Effector memory CD8-positive, alpha-beta T cell (primary cell): ENCODE results near the gene PCP2.

Experiments used
- ATAC-seq: fragments of 150-1000 bp; cut with Tn5 transposase; replicated peaks from 2 replicates; pipeline ENCODE4 v1.10.0; 2021; ENCODE audit warnings: mild to moderate bottlenecking, moderate library complexity
- DNase-seq, 3 experiments: peaks; one replicate each; pipeline ENCODE4 v3.0.0; 2021
- H3K27ac Mint-ChIP-seq, 2 donors: one replicate each; pipeline ENCODE4 v1.8.0; 2022; ENCODE audit warnings: mild to moderate bottlenecking in 2 of 2, mixed read lengths in 2 of 2, moderate library complexity in 2 of 2
- H3K27me3 Mint-ChIP-seq, 2 donors: one replicate each; pipeline ENCODE4 v1.8.0; 2022; ENCODE audit warnings: mixed read lengths in 2 of 2
- H3K36me3 Mint-ChIP-seq: one replicate; pipeline ENCODE4 v1.8.0; 2022; ENCODE audit warnings: mild to moderate bottlenecking, moderate library complexity, mixed read lengths; ENCODE audit not compliant: insufficient read depth
- H3K4me1 Mint-ChIP-seq, 2 donors: one replicate each; pipeline ENCODE4 v1.8.0; 2022; ENCODE audit warnings: low read depth in 2 of 2, mixed read lengths in 2 of 2
- H3K4me3 Mint-ChIP-seq, 2 donors: one replicate each; pipeline ENCODE4 v1.8.0; 2022; ENCODE audit warnings: mild to moderate bottlenecking in 2 of 2, mixed read lengths in 2 of 2, moderate library complexity in 2 of 2
- H3K9me3 Mint-ChIP-seq, 2 donors: one replicate each; pipeline ENCODE4 v1.8.0; 2022; ENCODE audit warnings: mixed read lengths in 2 of 2

The PCP2 gene

GRCh38 chr19:7614859-7615741, 18.4 kb downstream of the PCP2 start:
- no peaks in the 10 kb centered on the region for H3K27me3 Mint-ChIP-seq
- DNase-seq (no peak), ATAC-seq (no peak)
- no peaks in the 10 kb centered on the region for H3K9me3 Mint-ChIP-seq
- H3K27ac Mint-ChIP-seq, result no peak overlapping the region
- H3K4me1 Mint-ChIP-seq, result no peaks in the 10 kb centered on the region
- H3K36me3 Mint-ChIP-seq, result peaks cover 12% of the 10 kb centered on the region
- no peak overlapping the region for H3K4me3 Mint-ChIP-seq

DNA sequence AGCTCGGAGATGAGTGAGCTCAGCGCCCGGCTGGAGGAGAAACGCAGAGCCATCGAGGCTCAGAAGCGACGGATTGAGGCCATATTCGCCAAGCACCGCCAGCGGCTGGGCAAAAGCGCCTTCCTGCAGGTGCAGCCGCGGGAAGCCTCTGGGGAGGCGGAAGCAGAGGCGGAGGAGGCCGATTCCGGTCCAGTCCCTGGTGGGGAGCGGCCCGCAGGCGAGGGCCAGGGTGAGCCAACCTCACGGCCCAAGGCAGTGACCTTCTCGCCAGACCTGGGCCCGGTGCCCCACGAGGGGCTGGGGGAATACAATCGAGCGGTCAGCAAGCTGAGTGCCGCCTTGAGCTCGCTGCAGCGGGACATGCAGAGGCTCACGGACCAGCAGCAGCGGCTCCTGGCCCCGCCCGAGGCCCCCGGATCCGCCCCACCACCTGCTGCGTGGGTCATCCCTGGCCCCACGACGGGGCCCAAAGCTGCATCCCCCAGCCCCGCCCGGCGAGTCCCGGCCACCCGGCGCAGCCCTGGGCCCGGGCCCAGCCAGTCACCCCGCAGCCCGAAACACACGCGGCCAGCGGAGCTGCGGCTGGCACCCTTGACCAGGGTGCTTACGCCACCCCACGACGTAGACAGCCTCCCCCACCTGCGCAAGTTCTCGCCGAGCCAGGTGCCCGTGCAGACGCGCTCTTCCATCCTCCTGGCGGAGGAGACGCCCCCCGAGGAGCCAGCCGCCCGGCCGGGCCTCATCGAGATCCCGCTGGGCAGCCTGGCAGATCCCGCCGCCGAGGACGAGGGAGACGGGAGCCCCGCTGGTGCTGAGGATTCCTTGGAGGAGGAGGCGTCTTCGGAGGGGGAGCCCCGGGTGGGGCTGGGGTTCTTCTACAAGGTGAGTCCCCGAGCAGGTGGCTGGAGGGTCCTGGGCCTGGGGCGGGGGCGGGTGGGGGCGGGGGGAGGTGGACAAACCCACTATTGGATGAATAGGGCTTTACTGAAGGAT, 20.9 kb downstream of the PCP2 start:
- peaks cover 3% of the 10 kb centered on the region for H3K36me3 Mint-ChIP-seq
- H3K27ac Mint-ChIP-seq, result no peak overlapping the region
- H3K4me3 Mint-ChIP-seq, result no peak overlapping the region
- H3K27me3 Mint-ChIP-seq, result no peaks in the 10 kb centered on the region
- no peaks in the 10 kb centered on the region for H3K9me3 Mint-ChIP-seq
- DNase-seq (no peak), ATAC-seq (no peak)
- no peaks in the 10 kb centered on the region for H3K4me1 Mint-ChIP-seq

- no peak for ATAC-seq
- Mint-ChIP-seq H3K4me3 (no peak overlapping the region), H3K36me3 (no peaks in the 10 kb centered on the region), H3K9me3 (no peaks in the 10 kb centered on the region), H3K4me1 (no peaks in the 10 kb centered on the region), H3K27ac (no peak overlapping the region), H3K27me3 (peaks cover 0 to 5% of the 10 kb centered on the region in 2 donors)
- no peak for DNase-seq
Observed at GRCh38 chr19:7611541-7612279, 21.8 kb downstream of the PCP2 start.

DNA sequence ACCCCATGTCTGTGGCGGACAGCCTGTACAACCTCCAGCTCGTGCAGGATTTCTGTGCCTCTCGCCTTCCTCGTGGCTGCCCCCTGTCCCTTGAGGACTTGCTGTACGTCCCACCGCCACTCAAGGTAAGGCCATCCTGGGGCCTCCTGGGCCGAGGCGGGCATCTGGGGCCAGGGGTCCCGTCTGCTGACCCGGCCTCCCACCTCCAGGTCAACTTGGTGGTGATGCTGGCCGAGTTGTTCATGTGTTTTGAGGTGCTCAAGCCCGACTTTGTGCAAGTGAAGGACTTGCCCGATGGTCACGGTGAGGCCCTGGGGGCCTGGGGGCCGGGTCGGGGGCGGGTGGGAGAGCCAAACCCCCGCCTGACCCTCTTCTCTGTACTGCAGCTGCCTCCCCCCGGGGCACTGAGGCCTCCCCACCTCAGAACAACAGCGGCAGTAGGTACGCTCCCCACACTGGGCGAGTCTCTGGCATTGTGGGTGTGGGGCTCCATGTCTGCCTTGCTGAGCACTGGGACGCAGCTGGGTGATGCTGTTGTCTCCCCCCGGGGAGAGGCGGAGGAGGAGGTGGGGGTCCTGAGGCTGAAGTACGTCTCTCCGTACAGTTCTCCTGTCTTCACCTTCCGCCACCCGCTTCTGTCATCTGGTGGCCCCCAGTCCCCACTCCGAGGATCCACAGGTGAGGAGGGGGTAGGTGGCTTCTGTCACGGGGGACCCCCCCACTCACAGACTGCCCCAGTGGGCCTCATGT, 22.9 kb downstream of the PCP2 start:
- H3K4me1 Mint-ChIP-seq, result no peaks in the 10 kb centered on the region
- no peak overlapping the region for H3K27ac Mint-ChIP-seq
- no peak for ATAC-seq
- H3K27me3 Mint-ChIP-seq, result peaks cover 2 to 12% of the 10 kb centered on the region in 2 donors
- H3K36me3 Mint-ChIP-seq, result no peaks in the 10 kb centered on the region
- no peak overlapping the region for H3K4me3 Mint-ChIP-seq
- H3K9me3 Mint-ChIP-seq, result peaks cover 0 to 1% of the 10 kb centered on the region in 2 donors
- DNase-seq, result no peak

GRCh38 chr19:7607874-7608560, 25.5 kb downstream of the PCP2 start:
- Mint-ChIP-seq H3K4me3 (no peak overlapping the region), H3K4me1 (peaks cover 0 to 3% of the 10 kb centered on the region in 2 donors), H3K36me3 (no peaks in the 10 kb centered on the region), H3K27me3 (peaks cover 22 to 33% of the 10 kb centered on the region in 2 donors), H3K27ac (no peak overlapping the region), H3K9me3 (peaks cover 0 to 1% of the 10 kb centered on the region in 2 donors)
- DNase-seq, result no peak
- no peak for ATAC-seq

- peaks cover 0 to 1% of the 10 kb centered on the region in 2 donors for H3K9me3 Mint-ChIP-seq
- peaks cover 0 to 3% of the 10 kb centered on the region in 2 donors for H3K4me1 Mint-ChIP-seq
- H3K36me3 Mint-ChIP-seq, result no peaks in the 10 kb centered on the region
- no peak for DNase-seq
- H3K27me3 Mint-ChIP-seq, result peaks cover 28 to 39% of the 10 kb centered on the region in 2 donors
- H3K27ac Mint-ChIP-seq, result no peak overlapping the region
- no peak overlapping the region for H3K4me3 Mint-ChIP-seq
- ATAC-seq, result no peak
Observed at GRCh38 chr19:7607212-7607873, 26.2 kb downstream of the PCP2 start.

GRCh38 chr19:7606289-7606688, 27.2 kb downstream of the PCP2 start:
- H3K27me3 Mint-ChIP-seq, result peaks cover 32 to 47% of the 10 kb centered on the region in 2 donors
- peaks cover 0 to 1% of the 10 kb centered on the region in 2 donors for H3K9me3 Mint-ChIP-seq
- DNase-seq, result no peak
- peaks cover 0 to 3% of the 10 kb centered on the region in 2 donors for H3K4me1 Mint-ChIP-seq
- no peak for ATAC-seq
- no peak overlapping the region for H3K27ac Mint-ChIP-seq
- no peak overlapping the region for H3K4me3 Mint-ChIP-seq
- H3K36me3 Mint-ChIP-seq, result no peaks in the 10 kb centered on the region

DNA sequence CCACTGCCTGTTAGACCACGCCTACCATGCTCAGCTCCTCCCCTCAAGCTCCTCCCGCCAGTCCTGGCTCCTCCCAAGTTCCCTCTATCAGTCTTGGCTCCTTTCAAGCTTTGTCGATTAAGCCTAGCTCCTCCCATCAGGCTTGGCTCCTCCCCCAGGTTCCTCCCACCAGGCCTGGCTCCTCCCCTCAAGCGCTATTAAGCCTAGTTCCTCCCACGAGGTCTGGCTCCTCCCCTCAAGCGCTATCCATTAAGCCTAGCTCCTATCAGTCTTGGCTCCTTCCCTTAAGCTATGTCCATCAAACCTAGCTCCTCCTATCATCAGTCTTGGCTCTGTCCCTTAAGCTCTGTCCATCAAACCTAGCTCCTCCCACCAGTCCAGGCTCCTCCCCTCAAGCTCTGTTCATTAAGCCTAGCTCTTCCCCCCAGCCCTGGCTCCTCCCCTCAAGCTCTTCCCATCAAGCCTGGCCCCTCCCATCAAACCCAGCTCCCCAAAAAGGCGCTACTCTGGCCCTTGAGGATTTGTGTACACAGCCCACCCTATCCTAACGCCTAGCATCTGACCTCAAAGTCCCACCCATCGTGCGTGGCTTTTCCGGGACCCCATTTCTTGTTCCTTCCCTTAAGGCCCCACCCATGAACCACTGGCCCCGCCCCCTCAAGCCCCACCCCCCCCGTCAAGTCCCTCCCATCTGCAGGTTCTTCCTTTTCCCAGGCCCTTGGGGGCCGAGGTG, 27.9 kb downstream of the PCP2 start:
- Mint-ChIP-seq H3K27me3 (peaks cover 32 to 47% of the 10 kb centered on the region in 2 donors), H3K27ac (no peak overlapping the region), H3K36me3 (no peaks in the 10 kb centered on the region), H3K4me3 (no peak overlapping the region), H3K9me3 (peaks cover 0 to 1% of the 10 kb centered on the region in 2 donors), H3K4me1 (peaks cover 0 to 3% of the 10 kb centered on the region in 2 donors)
- peak in 1 of 3 experiments; percentile 21 for DNase-seq
- ATAC-seq, result peak; percentile 48

- peaks cover 0 to 3% of the 10 kb centered on the region in 2 donors for H3K4me1 Mint-ChIP-seq
- peaks cover 33 to 50% of the 10 kb centered on the region in 2 donors for H3K27me3 Mint-ChIP-seq
- no peak overlapping the region for H3K27ac Mint-ChIP-seq
- DNase-seq (no peak), ATAC-seq (no peak)
- H3K9me3 Mint-ChIP-seq, result peaks cover 0 to 1% of the 10 kb centered on the region in 2 donors
- H3K4me3 Mint-ChIP-seq, result no peak overlapping the region
- H3K36me3 Mint-ChIP-seq, result no peaks in the 10 kb centered on the region
Observed at GRCh38 chr19:7603919-7604318, 29.6 kb downstream of the PCP2 start.

DNA sequence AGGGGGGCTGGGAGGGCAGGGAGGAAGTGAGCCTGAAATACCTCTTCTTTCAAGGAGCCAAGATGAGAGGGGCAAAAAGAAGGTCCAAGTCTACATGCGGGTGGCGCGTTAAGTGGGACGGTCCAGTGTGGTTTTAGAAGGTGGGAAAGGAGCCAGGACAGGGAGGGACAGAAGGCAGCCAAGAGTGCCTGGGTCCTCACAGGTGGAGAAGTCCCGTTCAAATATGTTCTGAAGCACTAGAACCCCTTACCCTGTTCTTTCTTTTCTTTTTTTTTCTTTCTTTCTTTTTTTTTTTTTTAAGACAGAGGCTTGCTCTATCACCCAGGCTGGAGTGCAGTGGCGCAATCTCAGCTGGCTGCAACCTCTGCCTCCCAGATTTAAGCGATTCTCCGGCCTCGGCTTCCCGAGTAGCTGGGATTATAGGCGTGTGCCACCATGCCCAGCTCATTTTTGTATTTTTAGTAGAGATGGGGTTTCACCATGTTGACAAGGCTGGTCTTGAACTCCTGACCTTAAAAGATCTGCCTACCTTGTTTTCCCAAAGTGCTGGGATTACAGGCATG, 30.5 kb downstream of the PCP2 start:
- Mint-ChIP-seq H3K9me3 (peaks cover 0 to 1% of the 10 kb centered on the region in 2 donors), H3K4me3 (no peak overlapping the region), H3K36me3 (peaks cover 1% of the 10 kb centered on the region), H3K27ac (no peak overlapping the region), H3K27me3 (peaks cover 42 to 59% of the 10 kb centered on the region in 2 donors), H3K4me1 (peaks cover 0 to 3% of the 10 kb centered on the region in 2 donors)
- DNase-seq, result no peak
- no peak for ATAC-seq
